Measurements from ENCODE around the gene DESI2.

GRCh38 chr1:244680667-244681066 lies 27.7 kb downstream of the DESI2 start:
- no peak for TF ChIP-seq CTCF (IDR thresholded peaks at IDR 0.05)
- TF ChIP-seq POLR2A (IDR thresholded peaks at IDR 0.05), result no peak
- no peak for TF ChIP-seq POLR2AphosphoS5 (IDR thresholded peaks at IDR 0.05)

Data from prostate gland (tissue), 2 donors.